HL-60 (cell line): Measurements from ENCODE around the gene IFI16.
A peak's percentile ranks its signal among the peaks of the same experiment; 100 is the strongest.

Experiments
- DNase-seq, 2 experiments: peaks; one replicate each; pipeline ENCODE4 v3.0.0-alpha.2; 2010 to 2020; ENCODE audit warnings: low read depth in 1 of 2, low spot score in 1 of 2
- H3K27ac ChIP-seq: fragments of 250-450 bp; sonication (Bioruptor Pico); replicated peaks from 2 replicates; pipeline ENCODE4 v1.5.1; 2020; ENCODE audit warnings: mild to moderate bottlenecking, moderate library complexity
- H3K27me3 ChIP-seq: fragments of 250-450 bp; sonication (Bioruptor Pico); 2 replicates; pipeline ENCODE4 v1.5.1; 2021; ENCODE audit warnings: mild to moderate bottlenecking, moderate library complexity; ENCODE audit not compliant: insufficient read depth, poor library complexity, severe bottlenecking
- H3K4me3 ChIP-seq: replicated peaks from 2 replicates; pipeline ENCODE4 v1.5.1; 2011; ENCODE audit warnings: mild to moderate bottlenecking, control low read depth, low read length; ENCODE audit not compliant: insufficient read depth
- CTCF ChIP-seq: IDR thresholded peaks from one replicate; pipeline ENCODE4 v1.5.1; 2011; ENCODE audit warnings: low read length, control low read depth, inconsistent platforms; ENCODE audit not compliant: insufficient read depth
- GABPA ChIP-seq: IDR thresholded peaks from 2 replicates; pipeline ENCODE4 v1.6.1; 2012; ENCODE audit warnings: low read depth
- POLR2AphosphoS5 ChIP-seq: IDR thresholded peaks from 2 replicates; pipeline ENCODE4 v1.6.1; 2012; ENCODE audit warnings: low read depth
- REST ChIP-seq: IDR thresholded peaks from 2 replicates; pipeline ENCODE4 v1.6.1; 2012; ENCODE audit warnings: low read depth; ENCODE audit not compliant: insufficient replicate concordance
- SPI1 ChIP-seq: IDR thresholded peaks from 2 replicates; pipeline ENCODE4 v1.6.1; 2012; ENCODE audit warnings: low read depth, mild to moderate bottlenecking, borderline replicate concordance
- long read RNA-seq: library from polyadenylated mRNA; unstranded; transcript quantifications from one replicate; pipeline ENCODE4 v2.0.0, GENCODE V29; 2020

Gene IFI16
- long read RNA-seq, partial matches to known transcripts, result 5 of 11 reads
- long read RNA-seq, other reads (novel, unspliced or antisense), result 3 of 11 reads

GRCh38 chr1:159009704-159010361 lies at the start of gene IFI16:
Gene IFI16, plus strand, starts transcription at chr1:159009907. Its CDS starts 4,774 bp downstream, at chr1:159014681.
- TF ChIP-seq SPI1, result no peak
- no peak for TF ChIP-seq GABPA
- TF ChIP-seq REST, result no peak
- TF ChIP-seq CTCF, result no peak
- no peak for TF ChIP-seq POLR2AphosphoS5
- peak within 1 kb of the TSS; percentile 21 for H3K4me3 ChIP-seq
- DNase-seq, result peak; percentile 61 to 73
- H3K27me3 ChIP-seq, result no peaks in the 10 kb centered on the region
- H3K27ac ChIP-seq, result peak within 1 kb of the TSS; percentile 67

GRCh38 chr1:158961178-158961577 lies 48.5 kb upstream of the IFI16 start:
- TF ChIP-seq REST, result no peak
- no peak for TF ChIP-seq POLR2AphosphoS5
- TF ChIP-seq GABPA, result no peak
- no peak for TF ChIP-seq CTCF
- TF ChIP-seq SPI1, result no peak
- H3K27ac ChIP-seq, result no peak overlapping the region
- no peak overlapping the region for H3K4me3 ChIP-seq
- H3K27me3 ChIP-seq, result no peaks in the 10 kb centered on the region
- DNase-seq, result no peak

DNA sequence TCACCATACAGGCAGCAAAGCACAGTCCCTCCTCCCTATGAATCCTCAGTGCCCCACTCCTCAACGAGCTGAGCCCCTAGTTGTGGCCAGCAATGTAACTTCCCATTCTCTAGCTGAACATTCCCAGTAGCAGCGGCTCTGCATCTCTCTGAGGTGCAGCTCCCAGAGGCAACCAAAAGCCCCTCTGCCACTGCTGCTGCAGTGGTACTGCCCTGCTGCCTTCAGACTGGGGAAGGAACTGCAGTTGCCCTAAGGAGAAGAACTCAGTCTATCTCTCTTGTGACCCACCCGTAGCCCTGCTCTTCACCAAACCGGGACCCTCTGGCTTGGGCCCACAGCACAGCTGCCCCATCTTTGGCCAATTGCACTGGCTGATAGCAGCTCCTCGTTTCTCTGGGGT lies 46.7 kb upstream of the IFI16 start:
- DNase-seq, result no peak
- H3K27me3 ChIP-seq, result no peaks in the 10 kb centered on the region
- no peak overlapping the region for H3K27ac ChIP-seq
- no peak for TF ChIP-seq POLR2AphosphoS5
- no peak for TF ChIP-seq GABPA
- no peak for TF ChIP-seq REST
- TF ChIP-seq CTCF, result no peak
- TF ChIP-seq SPI1, result no peak
- no peak overlapping the region for H3K4me3 ChIP-seq
